Adrenal gland (tissue), 12 donors: ENCODE results near the gene NBAS. TPM values are rescaled to one million over a fixed set of nuclear protein-coding genes. Genes with fewer than 3 reads are reported as not detected.
"Not testable (repeated sequence)": the region's sequence is repeated elsewhere in the genome, so short reads cannot be mapped to it uniquely, and the experiment has no call there.

ENCODE experiments used
- DNase-seq, 7 donors: peaks; one replicate each; pipeline ENCODE4 v3.0.0-alpha.2; 2019 to 2020
- H3K27ac ChIP-seq, 5 donors: fragments of 200-600 bp; sonication (generic) in 4 of 5; 1 replicate in 3 of 5; 2 replicates in 2 of 5; pipeline versions ENCODE4 v1.5.1 to v1.8.0; 2016 to 2020; ENCODE audit warnings: mild to moderate bottlenecking in 1 of 5
- H3K27me3 ChIP-seq: fragments of 200-600 bp; 2 replicates; pipeline ENCODE4 v1.8.0; 2021
- H3K36me3 ChIP-seq, 2 donors: fragments of 200-600 bp; replicated peaks in 1 of 2; 1 replicate in 1 of 2; 2 replicates in 1 of 2; pipeline versions ENCODE4 v1.5.1 to v1.8.0; 2018 to 2022
- H3K4me1 ChIP-seq, 2 donors: fragments of 200-600 bp; replicated peaks in 1 of 2; 1 replicate in 1 of 2; 2 replicates in 1 of 2; pipeline versions ENCODE4 v1.5.1 to v1.8.0; 2018 to 2021
- H3K4me3 ChIP-seq, 4 donors: fragments of 200-600 bp; sonication (generic) in 3 of 4; one replicate each; pipeline ENCODE4 v1.5.1; 2016 to 2018
- H3K9me3 ChIP-seq, 3 donors: fragments of 200-600 bp; sonication (generic) in 1 of 3; replicated peaks in 1 of 3; 1 replicate in 2 of 3; 2 replicates in 1 of 3; pipeline versions ENCODE4 v1.5.1 to v1.8.0; 2016 to 2021
- POLR2A ChIP-seq, 2 donors: fragments of 450-650 bp; IDR thresholded peaks; one replicate each; pipeline ENCODE4 v1.6.1; 2017; ENCODE audit warnings: antibody characterized with exemption in 2 of 2, mild to moderate bottlenecking in 2 of 2, moderate library complexity in 1 of 2
- WGBS, 4 donors: extraction: QIAGEN DNeasy Blood & Tissue Kit in 2 of 4; methylation state at CpG; one replicate each; pipeline versions ENCODE4 v1.1.5 to v1.1.7; 2013 to 2017; 5-methylcytosine and 5-hydroxymethylcytosine counted together
- intact Hi-C, 2 donors: fragments of 100-400 bp; cut with DNase I; formaldehyde crosslinking; loops; one replicate each; pipeline versions ENCODE4 v1.14.1 to v1.15.0; 2022 to 2023
- polyA plus RNA-seq, 3 donors: library from polyadenylated mRNA; stranded (reverse); fragments of 200-250 nt in 2 of 3; fragments of 350-450 nt in 1 of 3; fragmentation: Illumina TruSeq in 1 of 3; extraction: RNeasy Lipid Tissue Mini Kit (QIAGEN cat#74804) in 1 of 3; gene quantifications; one replicate each; pipeline ENCODE4 v1.2.3, GENCODE V29; 2013 to 2014
- total RNA-seq, 9 donors: library from RNA; depleted of rRNA in 4 of 9; stranded (reverse); fragments of >200 nt in 4 of 9; fragments of 120-200 nt in 1 of 9; fragmentation: NEBNext Ultra II Directional in 1 of 9; extraction: Animal tissue kit (Norgen Biotek cat#: 25700) in 1 of 9; gene quantifications; one replicate each; pipeline versions ENCODE4 v1.1.0 to v1.2.4, GENCODE V29; 2013 to 2023
- TF ChIP-seq, protein P1 (sequence below), 6 experiments: fragments of 450-650 bp in 4 of 6; fragments of 200-600 bp in 2 of 6; sonication (generic) in 1 of 6; IDR thresholded peaks; 1 replicate in 5 of 6; 2 replicates in 1 of 6; pipeline versions ENCODE4 v1.5.1 to v1.8.0; 2016 to 2021; ENCODE audit warnings: antibody characterized with exemption in 6 of 6, mild to moderate bottlenecking in 2 of 6, moderate library complexity in 1 of 6
- donor health status: healthy with polysubstance abuse.
- donor health status: Bipolar disorder and iron deficiency.
- donor health status: DM: yes; HTN: yes; CAD: no.
- donor health status: DM: no; HTN: no; CAD: no.
- donor health status: DM: no; HTN: no; CAD: no.
- donor health status: DM: yes; HTN: yes; CAD: no.

The NBAS gene
- total and polyA plus RNA-seq, 12 donors = 22.0 to 62.4 (median 46.2) TPM

DNA sequence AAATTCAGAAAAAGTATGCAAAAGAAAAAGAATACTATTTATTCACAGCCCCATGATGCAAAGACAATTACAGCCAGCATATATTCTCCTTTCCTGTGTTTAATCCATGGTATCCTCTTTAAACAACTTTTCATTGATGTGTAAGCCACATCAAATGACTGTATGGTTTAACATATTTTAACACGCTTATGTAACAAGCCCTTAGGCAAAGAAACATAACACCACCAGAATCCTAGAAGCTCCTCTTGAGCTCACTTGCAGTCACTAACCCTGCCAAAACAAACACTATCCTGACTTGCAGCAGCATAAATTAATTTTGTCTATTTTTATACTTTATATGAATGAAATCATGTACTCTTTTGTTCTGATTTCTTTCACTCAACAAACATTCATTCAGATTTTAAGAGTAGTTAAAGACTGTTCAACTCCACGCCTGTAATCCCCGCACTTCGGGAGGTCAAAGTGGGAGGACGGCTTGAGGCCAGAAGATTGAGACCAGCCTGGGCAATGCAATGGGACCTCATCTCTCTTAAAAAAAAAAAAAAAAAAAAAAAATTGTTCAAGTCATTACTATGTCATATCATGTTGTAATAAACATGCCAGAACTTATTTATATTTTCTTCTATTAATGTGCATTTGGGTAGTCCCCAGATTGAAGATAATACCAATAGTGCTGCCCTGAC, 226.3 kb downstream of the NBAS start:
- TF ChIP-seq, protein P1, sequence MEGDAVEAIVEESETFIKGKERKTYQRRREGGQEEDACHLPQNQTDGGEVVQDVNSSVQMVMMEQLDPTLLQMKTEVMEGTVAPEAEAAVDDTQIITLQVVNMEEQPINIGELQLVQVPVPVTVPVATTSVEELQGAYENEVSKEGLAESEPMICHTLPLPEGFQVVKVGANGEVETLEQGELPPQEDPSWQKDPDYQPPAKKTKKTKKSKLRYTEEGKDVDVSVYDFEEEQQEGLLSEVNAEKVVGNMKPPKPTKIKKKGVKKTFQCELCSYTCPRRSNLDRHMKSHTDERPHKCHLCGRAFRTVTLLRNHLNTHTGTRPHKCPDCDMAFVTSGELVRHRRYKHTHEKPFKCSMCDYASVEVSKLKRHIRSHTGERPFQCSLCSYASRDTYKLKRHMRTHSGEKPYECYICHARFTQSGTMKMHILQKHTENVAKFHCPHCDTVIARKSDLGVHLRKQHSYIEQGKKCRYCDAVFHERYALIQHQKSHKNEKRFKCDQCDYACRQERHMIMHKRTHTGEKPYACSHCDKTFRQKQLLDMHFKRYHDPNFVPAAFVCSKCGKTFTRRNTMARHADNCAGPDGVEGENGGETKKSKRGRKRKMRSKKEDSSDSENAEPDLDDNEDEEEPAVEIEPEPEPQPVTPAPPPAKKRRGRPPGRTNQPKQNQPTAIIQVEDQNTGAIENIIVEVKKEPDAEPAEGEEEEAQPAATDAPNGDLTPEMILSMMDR (IDR thresholded peaks at IDR 0.05) = no peak
- TF ChIP-seq POLR2A (IDR thresholded peaks at IDR 0.05) = no peak
- Histone ChIP-seq H3K4me3 (no peak overlapping the region), H3K27me3 (no peaks in the 10 kb centered on the region), H3K36me3 (peaks cover 0 to 6% of the 10 kb centered on the region in 2 donors), H3K27ac (no peak overlapping the region), H3K9me3 (no peaks in the 10 kb centered on the region), H3K4me1 (no peaks in the 10 kb centered on the region)
- no peak for DNase-seq
- 80 to 86% (median 81%) methylated on average over 5 of the region's 5 CpGs for WGBS, 4 donors
- intact Hi-C loops = no loop called here

DNA sequence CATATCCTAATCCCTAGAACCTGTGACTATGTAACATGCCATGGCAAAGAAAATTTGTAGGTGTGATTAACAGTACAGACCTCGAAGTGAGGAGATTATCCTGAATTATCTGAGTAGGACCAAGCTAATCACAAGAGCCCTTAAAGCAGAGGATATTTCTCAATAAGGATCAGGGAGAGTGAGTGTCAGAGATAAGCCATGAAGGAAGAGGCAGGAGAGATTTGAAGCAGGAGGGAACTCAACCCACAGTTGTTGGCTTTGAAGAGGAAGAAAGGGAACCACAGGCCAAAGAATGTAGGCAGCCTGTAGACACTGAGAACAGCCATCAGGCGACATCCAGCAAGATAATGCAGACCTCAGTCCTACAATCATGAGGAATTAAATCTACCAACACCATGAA, 229.3 kb downstream of the NBAS start:
- no peak for TF ChIP-seq POLR2A (IDR thresholded peaks at IDR 0.05)
- TF ChIP-seq, protein P1 (IDR thresholded peaks at IDR 0.05) = no peak
- Histone ChIP-seq H3K4me1 (no peaks in the 10 kb centered on the region), H3K9me3 (no peaks in the 10 kb centered on the region), H3K36me3 (peaks cover 0 to 9% of the 10 kb centered on the region in 2 donors), H3K4me3 (no peak overlapping the region), H3K27ac (no peak overlapping the region), H3K27me3 (no peaks in the 10 kb centered on the region)
- WGBS, 4 donors = 75 to 93% (median 87%) methylated on average over 2 of the region's 2 CpGs
- intact Hi-C loops = no loop called here
- DNase-seq = no peak

DNA sequence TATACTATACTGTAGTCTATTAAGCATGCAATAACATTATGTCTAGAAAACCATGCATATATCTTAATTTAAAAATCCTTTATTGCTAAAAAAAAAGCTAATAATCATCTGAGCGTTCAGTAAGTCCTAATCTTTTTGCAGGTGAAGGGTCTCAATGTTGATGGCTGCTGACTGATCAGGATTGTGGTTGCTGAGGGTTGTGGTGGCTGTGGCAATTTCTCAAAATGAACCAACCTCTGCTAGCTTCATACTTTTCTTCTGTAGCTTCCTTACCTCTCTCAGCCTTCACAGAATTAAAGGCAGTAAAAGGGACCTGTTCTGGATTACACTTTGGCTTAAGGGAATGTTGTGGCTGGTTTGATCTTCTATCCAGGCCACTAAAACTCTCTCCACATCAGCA, 235.8 kb downstream of the NBAS start:
- no peak for TF ChIP-seq POLR2A (IDR thresholded peaks at IDR 0.05)
- TF ChIP-seq, protein P1 (IDR thresholded peaks at IDR 0.05) = no peak
- 90 to 97% (median 93%) methylated on average over 1 of the region's 1 CpG for WGBS, 4 donors
- Histone ChIP-seq H3K27ac (no peak overlapping the region), H3K9me3 (no peaks in the 10 kb centered on the region), H3K36me3 (peaks cover 0 to 8% of the 10 kb centered on the region in 2 donors), H3K4me3 (no peak overlapping the region), H3K27me3 (no peaks in the 10 kb centered on the region), H3K4me1 (no peaks in the 10 kb centered on the region)
- intact Hi-C loops = no loop called here
- no peak for DNase-seq

GRCh38 chr2:15323227-15323626, 237.9 kb downstream of the NBAS start:
- H3K27me3 ChIP-seq = no peaks in the 10 kb centered on the region
- TF ChIP-seq, protein P1 (IDR thresholded peaks at IDR 0.05) = no peak
- no peak for TF ChIP-seq POLR2A (IDR thresholded peaks at IDR 0.05)
- no peak overlapping the region for H3K4me3 ChIP-seq
- H3K9me3 ChIP-seq = no peaks in the 10 kb centered on the region
- H3K27ac ChIP-seq = no peak overlapping the region
- no peaks in the 10 kb centered on the region for H3K4me1 ChIP-seq
- no peak for DNase-seq
- intact Hi-C loops = no loop called here
- WGBS, 4 donors = 98 to 100% (median 100%) methylated on average over 1 of the region's 1 CpG
- no peaks in the 10 kb centered on the region for H3K36me3 ChIP-seq

DNA sequence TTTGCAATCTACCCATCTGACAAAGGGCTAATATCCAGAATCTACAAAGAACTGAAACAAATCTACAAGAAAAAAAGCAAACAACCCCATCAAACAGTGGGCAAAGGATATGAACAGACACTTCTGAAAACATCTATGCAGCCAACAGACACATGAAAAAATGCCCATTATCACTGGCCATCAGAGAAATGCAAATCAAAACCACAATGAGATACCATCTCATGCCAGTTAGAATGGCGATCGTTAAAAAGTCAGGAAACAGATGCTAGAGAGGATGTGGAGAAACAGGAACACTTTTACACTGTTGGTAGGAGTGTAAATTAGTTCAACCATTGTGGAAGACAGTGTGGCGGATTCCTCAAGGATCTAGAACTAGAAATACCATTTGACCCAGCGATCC, 239.7 kb downstream of the NBAS start:
- H3K27ac ChIP-seq, H3K4me3 ChIP-seq, H3K36me3 ChIP-seq, H3K4me1 ChIP-seq, H3K27me3 ChIP-seq, intact Hi-C loops, DNase-seq, H3K9me3 ChIP-seq: not testable (repeated sequence)
- 85 to 94% (median 88%) methylated on average over 4 of the region's 4 CpGs for WGBS, 4 donors
